Measurements from ENCODE around the gene RASAL3. TPM values are rescaled to one million over a fixed set of nuclear protein-coding genes. Genes with fewer than 3 reads are reported as not detected.
A peak's percentile ranks its signal among the peaks of the same experiment; 100 is the strongest.

RASAL3 gene
- total and polyA plus RNA-seq, 12 donors: 0.19 to 6.6 (median 0.85) TPM

DNA sequence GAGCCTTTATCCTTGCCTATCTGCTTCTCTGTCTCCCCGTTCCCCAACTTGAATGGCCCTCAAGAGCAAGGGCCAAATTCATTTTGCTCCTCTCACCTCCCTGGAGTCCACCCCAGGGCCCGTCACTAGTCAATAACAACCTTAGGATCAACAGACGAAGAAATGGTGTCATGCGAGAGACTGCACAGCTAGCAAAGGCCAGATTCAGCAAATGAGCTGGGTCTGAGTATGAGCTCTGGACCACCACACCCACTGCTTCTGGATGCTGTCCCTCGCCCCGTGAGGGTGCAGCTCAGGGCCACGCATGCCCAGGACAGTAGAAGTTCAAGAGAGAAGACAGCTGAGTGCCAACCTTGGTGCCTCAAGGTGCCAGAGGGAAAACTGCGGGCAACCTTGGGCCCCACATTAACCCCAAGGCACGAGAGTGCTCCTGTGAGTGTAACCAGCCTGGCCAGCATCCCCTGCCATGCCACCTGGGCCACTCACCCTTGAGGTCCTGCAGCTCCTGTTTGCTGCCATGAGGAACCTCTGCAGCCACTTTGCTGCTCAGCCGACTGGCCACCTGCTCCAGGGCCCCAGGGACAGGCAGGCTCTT lies 33.7 kb downstream of the RASAL3 start:
- WGBS, 2 donors: 82 to 87% methylated on average over 10 of the region's 10 CpGs
- Histone ChIP-seq H3K36me3 (peaks cover 0 to 41% (median 15%) of the 10 kb centered on the region in 9 donors), H3K9me3 (no peaks in the 10 kb centered on the region), H3K4me3 (peak overlapping the region in 5 of 10 donors; percentile 72 to 92 (median 76)), H3K4me1 (peaks cover 14 to 49% (median 37%) of the 10 kb centered on the region in 9 donors), H3K27me3 (no peaks in the 10 kb centered on the region), H3K27ac (no peak overlapping the region)
- no peak for DNase-seq
- no peak for ATAC-seq
- intact Hi-C loops (cut with DNase I): no loop called here
- TF ChIP-seq, protein P1, sequence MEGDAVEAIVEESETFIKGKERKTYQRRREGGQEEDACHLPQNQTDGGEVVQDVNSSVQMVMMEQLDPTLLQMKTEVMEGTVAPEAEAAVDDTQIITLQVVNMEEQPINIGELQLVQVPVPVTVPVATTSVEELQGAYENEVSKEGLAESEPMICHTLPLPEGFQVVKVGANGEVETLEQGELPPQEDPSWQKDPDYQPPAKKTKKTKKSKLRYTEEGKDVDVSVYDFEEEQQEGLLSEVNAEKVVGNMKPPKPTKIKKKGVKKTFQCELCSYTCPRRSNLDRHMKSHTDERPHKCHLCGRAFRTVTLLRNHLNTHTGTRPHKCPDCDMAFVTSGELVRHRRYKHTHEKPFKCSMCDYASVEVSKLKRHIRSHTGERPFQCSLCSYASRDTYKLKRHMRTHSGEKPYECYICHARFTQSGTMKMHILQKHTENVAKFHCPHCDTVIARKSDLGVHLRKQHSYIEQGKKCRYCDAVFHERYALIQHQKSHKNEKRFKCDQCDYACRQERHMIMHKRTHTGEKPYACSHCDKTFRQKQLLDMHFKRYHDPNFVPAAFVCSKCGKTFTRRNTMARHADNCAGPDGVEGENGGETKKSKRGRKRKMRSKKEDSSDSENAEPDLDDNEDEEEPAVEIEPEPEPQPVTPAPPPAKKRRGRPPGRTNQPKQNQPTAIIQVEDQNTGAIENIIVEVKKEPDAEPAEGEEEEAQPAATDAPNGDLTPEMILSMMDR (IDR thresholded peaks at IDR 0.05): no peak

DNA sequence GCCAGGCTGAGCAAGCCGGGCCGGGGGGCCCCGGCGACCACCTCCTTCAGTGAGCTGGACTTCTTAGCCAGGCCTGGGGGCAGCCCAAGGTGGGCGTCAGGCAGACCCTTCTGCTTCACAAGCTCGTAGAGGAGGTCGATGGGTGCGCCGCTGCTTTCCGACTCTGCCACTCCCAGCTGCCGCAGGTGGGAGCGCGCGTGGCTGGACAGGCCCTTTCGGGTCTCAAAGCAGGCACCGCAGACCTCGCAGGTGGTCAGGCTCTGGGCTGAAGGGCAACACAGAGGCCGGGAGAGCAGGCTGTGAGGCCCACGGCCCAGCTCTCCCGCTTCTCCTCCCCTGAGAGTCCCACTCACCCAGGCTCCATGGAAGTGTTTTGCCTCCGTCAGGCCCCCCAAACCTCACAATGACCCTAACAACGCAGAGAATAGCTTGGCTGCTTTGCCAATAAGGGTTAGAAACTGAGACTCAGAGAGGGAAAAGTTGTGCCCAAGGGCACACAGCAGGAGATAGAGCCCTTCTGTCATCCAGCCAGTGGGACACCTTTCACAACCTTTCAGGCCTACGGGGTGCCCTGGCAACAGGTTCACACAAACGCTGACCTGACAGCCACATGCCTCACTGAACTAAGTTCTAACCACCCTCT lies 34.4 kb downstream of the RASAL3 start:
- DNase-seq: no peak
- peaks cover 14 to 49% (median 37%) of the 10 kb centered on the region in 9 donors for H3K4me1 ChIP-seq
- intact Hi-C loops (cut with DNase I): no loop called here
- no peak overlapping the region for H3K27ac ChIP-seq
- no peak for ATAC-seq
- no peaks in the 10 kb centered on the region for H3K9me3 ChIP-seq
- H3K27me3 ChIP-seq: no peaks in the 10 kb centered on the region
- no peak overlapping the region for H3K4me3 ChIP-seq
- peaks cover 0 to 47% (median 20%) of the 10 kb centered on the region in 9 donors for H3K36me3 ChIP-seq
- TF ChIP-seq, protein P1 (IDR thresholded peaks at IDR 0.05): no peak
- 81 to 83% methylated on average over 22 to 24 of the region's 24 CpGs for WGBS, 2 donors

DNA sequence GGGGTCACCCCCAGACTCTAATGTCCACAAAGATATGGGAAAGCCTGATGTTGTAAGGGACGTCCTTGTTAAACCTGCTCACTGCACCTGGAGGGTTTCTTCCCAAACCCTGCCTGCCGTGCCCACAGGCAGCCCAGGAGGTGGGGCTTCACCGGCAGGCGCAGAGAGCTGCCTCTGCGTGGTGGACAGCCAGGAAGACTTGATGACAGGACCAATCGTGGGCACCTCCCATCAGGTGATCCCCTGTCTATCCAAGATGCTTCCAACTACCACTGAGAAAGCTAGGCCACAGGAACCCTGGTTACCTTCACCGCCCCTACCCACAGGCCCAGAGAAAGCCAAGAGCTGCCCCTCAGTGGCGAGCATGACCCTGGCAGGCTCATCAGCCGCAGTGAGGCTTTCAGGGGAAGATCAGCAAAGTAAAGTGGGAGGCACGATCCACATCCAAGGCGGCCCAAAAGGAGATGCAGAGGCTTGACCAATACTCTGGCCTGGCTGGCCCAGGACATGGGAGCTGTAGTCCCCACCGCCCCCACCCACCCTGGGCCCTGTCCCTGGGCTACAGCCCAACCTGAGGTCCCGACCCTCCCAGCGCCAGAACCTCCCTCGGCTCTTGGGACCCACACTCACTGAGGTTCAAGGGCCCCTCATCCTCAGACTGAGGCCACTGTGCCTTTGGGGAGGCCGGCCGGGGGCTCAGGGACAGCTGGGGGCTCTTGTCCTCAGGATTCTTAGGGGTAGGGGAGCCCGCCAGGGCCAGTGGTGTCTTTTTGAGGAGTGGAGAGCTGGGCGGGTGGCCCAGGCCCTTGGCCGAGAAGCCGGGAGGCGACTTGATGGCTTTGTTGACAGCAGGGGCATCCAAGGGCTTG lies 35.2 kb downstream of the RASAL3 start:
- H3K36me3 ChIP-seq: peaks cover 0 to 54% (median 25%) of the 10 kb centered on the region in 9 donors

More for the DNA sequence above, 35.2 kb downstream of the RASAL3 start:
- Histone ChIP-seq H3K27me3 (no peaks in the 10 kb centered on the region), H3K27ac (no peak overlapping the region), H3K4me1 (peaks cover 14 to 49% (median 37%) of the 10 kb centered on the region in 9 donors), H3K4me3 (no peak overlapping the region), H3K9me3 (no peaks in the 10 kb centered on the region)
- ATAC-seq: no peak
- 66 to 70% methylated on average over 22 of the region's 22 CpGs for WGBS, 2 donors
- TF ChIP-seq, protein P1 (IDR thresholded peaks at IDR 0.05): no peak
- intact Hi-C loops (cut with DNase I): no loop called here
- DNase-seq: no peak

All from heart right ventricle (tissue), 16 donors.